Measurements from ENCODE around the gene NRCAM. TPM values are rescaled to one million over a fixed set of nuclear protein-coding genes. Genes with fewer than 3 reads are reported as not detected.
"Not testable (repeated sequence)": the region's sequence is repeated elsewhere in the genome, so short reads cannot be mapped to it uniquely, and the experiment has no call there.

NRCAM gene
- polyA plus RNA-seq, 3 donors from 2014 or later: not detected

- Mint-ChIP-seq H3K4me3 (no peak overlapping the region), H3K27me3 (ENCODE audit: low read depth in 3 of 3) (peaks cover 2 to 9% (median 7%) of the 10 kb centered on the region in 3 donors), H3K4me1 (no peaks in the 10 kb centered on the region), H3K27ac (no peak overlapping the region), H3K9me3 (peaks cover 0 to 19% (median 3%) of the 10 kb centered on the region in 6 donors), H3K36me3 (no peaks in the 10 kb centered on the region)
- DNase-seq: no peak
Measured at GRCh38 chr7:108289852-108290251, 166.4 kb downstream of the NRCAM start.

- H3K9me3 Mint-ChIP-seq: peaks cover 0 to 14% (median 3%) of the 10 kb centered on the region in 6 donors
- no peak overlapping the region for H3K4me3 Mint-ChIP-seq
- H3K4me1 Mint-ChIP-seq: no peaks in the 10 kb centered on the region
- H3K27ac Mint-ChIP-seq: no peak overlapping the region
- H3K36me3 Mint-ChIP-seq: no peaks in the 10 kb centered on the region
- H3K27me3 Mint-ChIP-seq (ENCODE audit: low read depth in 3 of 3): peaks cover 2 to 8% (median 5%) of the 10 kb centered on the region in 3 donors
- DNase-seq: no peak
Measured at GRCh38 chr7:108287857-108288256, 168.4 kb downstream of the NRCAM start.

- peaks cover 2 to 8% (median 4%) of the 10 kb centered on the region in 3 donors for H3K27me3 Mint-ChIP-seq (ENCODE audit: low read depth in 3 of 3)
- no peak for DNase-seq
- H3K4me3 Mint-ChIP-seq: no peak overlapping the region
- no peaks in the 10 kb centered on the region for H3K36me3 Mint-ChIP-seq
- no peak overlapping the region for H3K27ac Mint-ChIP-seq
- no peaks in the 10 kb centered on the region for H3K4me1 Mint-ChIP-seq
- H3K9me3 Mint-ChIP-seq: peaks cover 0 to 14% (median 3%) of the 10 kb centered on the region in 6 donors
Measured at GRCh38 chr7:108286290-108286904, 169.8 kb downstream of the NRCAM start.

DNA sequence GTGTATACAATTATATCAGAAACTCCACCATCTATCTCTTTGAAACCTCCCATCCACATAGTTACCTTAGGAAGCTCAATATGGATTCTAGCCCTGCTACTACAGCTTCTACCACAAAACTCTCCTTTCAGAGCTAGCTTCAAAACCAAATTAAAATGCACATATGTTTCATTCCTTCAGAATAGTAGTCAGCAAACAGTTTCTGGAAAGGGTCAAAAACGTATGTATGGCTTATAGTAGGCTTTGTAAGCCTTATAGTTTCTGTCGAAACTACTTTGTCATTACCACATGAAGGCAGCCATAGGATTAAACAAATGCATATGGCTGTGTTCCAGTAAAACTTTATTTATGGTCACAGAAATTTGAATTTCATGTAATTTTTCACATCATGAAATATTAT lies 170.5 kb downstream of the NRCAM start:
- H3K36me3 Mint-ChIP-seq: no peaks in the 10 kb centered on the region
- no peak for DNase-seq
- no peaks in the 10 kb centered on the region for H3K4me1 Mint-ChIP-seq
- H3K4me3 Mint-ChIP-seq: no peak overlapping the region
- H3K27me3 Mint-ChIP-seq (ENCODE audit: low read depth in 3 of 3): peaks cover 2 to 8% (median 2%) of the 10 kb centered on the region in 3 donors
- peaks cover 0 to 14% (median 4%) of the 10 kb centered on the region in 6 donors for H3K9me3 Mint-ChIP-seq
- no peak overlapping the region for H3K27ac Mint-ChIP-seq

DNA sequence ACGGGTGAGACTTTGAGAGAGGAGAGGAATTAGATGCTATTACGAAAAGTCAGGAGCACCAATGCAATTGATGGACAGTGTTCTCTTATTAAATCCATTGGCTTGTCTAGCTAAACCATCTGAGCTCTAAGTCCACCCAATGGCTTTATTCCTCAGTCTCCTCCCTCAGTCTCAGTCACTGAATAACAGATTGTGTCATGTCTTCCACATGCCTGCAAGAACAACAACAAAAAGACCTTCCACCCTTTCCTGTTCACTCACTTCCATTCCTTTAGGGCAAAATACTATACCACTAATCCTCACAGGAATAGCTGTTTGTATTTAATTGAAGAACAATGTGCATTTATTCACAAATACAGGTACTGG lies 171.2 kb downstream of the NRCAM start:
- Mint-ChIP-seq H3K27ac (no peak overlapping the region), H3K9me3 (peaks cover 0 to 14% (median 4%) of the 10 kb centered on the region in 6 donors), H3K36me3 (no peaks in the 10 kb centered on the region), H3K4me3 (no peak overlapping the region), H3K27me3 (ENCODE audit: low read depth in 3 of 3) (peaks cover 2 to 8% (median 2%) of the 10 kb centered on the region in 3 donors), H3K4me1 (no peaks in the 10 kb centered on the region)
- no peak for DNase-seq

GRCh38 chr7:108284349-108285002 lies 171.8 kb downstream of the NRCAM start:
- no peak overlapping the region for H3K4me3 Mint-ChIP-seq
- DNase-seq: no peak
- H3K4me1 Mint-ChIP-seq: no peaks in the 10 kb centered on the region
- H3K36me3 Mint-ChIP-seq: no peaks in the 10 kb centered on the region
- H3K27ac Mint-ChIP-seq: no peak overlapping the region
- peaks cover 2 to 8% (median 3%) of the 10 kb centered on the region in 3 donors for H3K27me3 Mint-ChIP-seq (ENCODE audit: low read depth in 3 of 3)
- H3K9me3 Mint-ChIP-seq: peaks cover 0 to 14% (median 4%) of the 10 kb centered on the region in 6 donors

DNA sequence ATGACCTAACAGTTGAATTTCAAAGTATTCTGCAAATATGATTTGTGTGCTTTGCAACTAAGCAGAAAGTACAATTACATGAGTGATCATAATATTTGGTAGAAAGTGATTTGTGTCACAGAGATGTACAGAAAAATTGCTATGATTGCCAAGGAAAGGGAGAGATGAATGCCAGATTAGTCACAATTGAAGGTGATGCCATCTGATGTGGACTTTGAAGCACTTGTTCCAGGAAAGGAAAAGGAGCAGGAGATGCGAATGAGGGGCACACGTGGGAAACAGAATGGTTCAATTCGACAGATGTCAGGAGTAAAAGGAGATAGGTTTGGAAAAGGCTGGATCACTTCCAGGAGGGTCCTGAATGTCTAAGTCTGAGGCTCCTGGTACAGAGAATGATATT lies 173.0 kb downstream of the NRCAM start:
- H3K9me3 Mint-ChIP-seq: peaks cover 0 to 14% (median 4%) of the 10 kb centered on the region in 6 donors
- H3K36me3 Mint-ChIP-seq: no peaks in the 10 kb centered on the region
- H3K4me3 Mint-ChIP-seq: no peak overlapping the region
- H3K27me3 Mint-ChIP-seq (ENCODE audit: low read depth in 3 of 3): peaks cover 0 to 8% (median 3%) of the 10 kb centered on the region in 3 donors
- no peak overlapping the region for H3K27ac Mint-ChIP-seq
- H3K4me1 Mint-ChIP-seq: no peaks in the 10 kb centered on the region
- no peak for DNase-seq

DNA sequence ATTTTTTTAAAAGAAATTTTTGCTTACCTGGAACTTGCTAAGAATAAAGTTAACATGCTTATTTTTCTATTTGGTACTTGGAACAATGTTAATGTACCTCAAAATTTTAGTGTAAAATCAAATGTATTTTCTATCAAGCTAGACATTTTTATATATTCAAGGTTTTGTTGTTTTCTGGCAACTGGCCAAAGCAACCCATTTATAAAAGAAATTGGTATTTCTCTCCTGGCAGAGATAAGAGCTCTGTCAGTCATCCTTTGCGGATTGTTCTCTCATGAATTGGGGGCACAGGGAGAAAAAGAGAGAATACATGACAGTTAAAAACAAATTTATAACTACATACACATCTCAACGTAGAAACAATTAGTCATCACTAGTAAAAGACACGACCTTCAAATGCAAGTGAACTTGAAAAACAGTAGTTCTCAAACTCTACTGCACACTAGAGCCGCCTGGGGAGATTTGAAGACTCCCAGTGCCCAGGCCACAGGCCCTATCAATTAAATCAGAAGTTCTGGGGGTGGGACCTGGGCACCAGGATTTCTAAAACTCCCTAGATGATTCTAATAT lies 173.7 kb downstream of the NRCAM start:
- Mint-ChIP-seq H3K9me3 (peaks cover 0 to 10% (median 4%) of the 10 kb centered on the region in 6 donors), H3K4me3 (no peak overlapping the region), H3K4me1 (no peaks in the 10 kb centered on the region), H3K27me3 (ENCODE audit: low read depth in 3 of 3) (peaks cover 0 to 8% (median 3%) of the 10 kb centered on the region in 3 donors), H3K36me3 (no peaks in the 10 kb centered on the region), H3K27ac (no peak overlapping the region)
- DNase-seq: no peak

GRCh38 chr7:108280136-108280535 lies 176.1 kb downstream of the NRCAM start:
- DNase-seq: no peak
- H3K4me3 Mint-ChIP-seq: no peak overlapping the region
- peaks cover 1 to 9% (median 8%) of the 10 kb centered on the region in 3 donors for H3K27me3 Mint-ChIP-seq (ENCODE audit: low read depth in 3 of 3)
- no peaks in the 10 kb centered on the region for H3K4me1 Mint-ChIP-seq
- no peaks in the 10 kb centered on the region for H3K36me3 Mint-ChIP-seq
- no peak overlapping the region for H3K27ac Mint-ChIP-seq
- peaks cover 0 to 13% (median 5%) of the 10 kb centered on the region in 6 donors for H3K9me3 Mint-ChIP-seq

GRCh38 chr7:108278776-108279175 lies 177.5 kb downstream of the NRCAM start:
- DNase-seq: no peak
- no peaks in the 10 kb centered on the region for H3K4me1 Mint-ChIP-seq
- no peaks in the 10 kb centered on the region for H3K36me3 Mint-ChIP-seq
- H3K27me3 Mint-ChIP-seq (ENCODE audit: low read depth in 3 of 3): peaks cover 1 to 8% (median 6%) of the 10 kb centered on the region in 3 donors
- H3K9me3 Mint-ChIP-seq: peaks cover 0 to 13% (median 9%) of the 10 kb centered on the region in 6 donors
- no peak overlapping the region for H3K27ac Mint-ChIP-seq
- H3K4me3 Mint-ChIP-seq: no peak overlapping the region

- H3K36me3 Mint-ChIP-seq: no peaks in the 10 kb centered on the region
- H3K4me1 Mint-ChIP-seq: no peaks in the 10 kb centered on the region
- H3K27me3 Mint-ChIP-seq (ENCODE audit: low read depth in 3 of 3): peaks cover 1 to 8% (median 5%) of the 10 kb centered on the region in 3 donors
- no peak overlapping the region for H3K27ac Mint-ChIP-seq
- H3K4me3 Mint-ChIP-seq: no peak overlapping the region
- DNase-seq: no peak
- H3K9me3 Mint-ChIP-seq: peaks cover 0 to 13% (median 9%) of the 10 kb centered on the region in 6 donors
Measured at GRCh38 chr7:108278281-108278680, 178.0 kb downstream of the NRCAM start.

- not testable (repeated sequence) for DNase-seq; H3K27me3 Mint-ChIP-seq (ENCODE audit: low read depth in 3 of 3); H3K4me3 Mint-ChIP-seq; H3K36me3 Mint-ChIP-seq; H3K4me1 Mint-ChIP-seq; H3K27ac Mint-ChIP-seq
- peaks cover 0 to 13% (median 8%) of the 10 kb centered on the region in 6 donors for H3K9me3 Mint-ChIP-seq
Measured at GRCh38 chr7:108274447-108274846, 181.8 kb downstream of the NRCAM start.

GRCh38 chr7:108272891-108273290 lies 183.3 kb downstream of the NRCAM start:
- H3K27me3 Mint-ChIP-seq (ENCODE audit: low read depth in 3 of 3); H3K27ac Mint-ChIP-seq: not testable (repeated sequence)

DNA sequence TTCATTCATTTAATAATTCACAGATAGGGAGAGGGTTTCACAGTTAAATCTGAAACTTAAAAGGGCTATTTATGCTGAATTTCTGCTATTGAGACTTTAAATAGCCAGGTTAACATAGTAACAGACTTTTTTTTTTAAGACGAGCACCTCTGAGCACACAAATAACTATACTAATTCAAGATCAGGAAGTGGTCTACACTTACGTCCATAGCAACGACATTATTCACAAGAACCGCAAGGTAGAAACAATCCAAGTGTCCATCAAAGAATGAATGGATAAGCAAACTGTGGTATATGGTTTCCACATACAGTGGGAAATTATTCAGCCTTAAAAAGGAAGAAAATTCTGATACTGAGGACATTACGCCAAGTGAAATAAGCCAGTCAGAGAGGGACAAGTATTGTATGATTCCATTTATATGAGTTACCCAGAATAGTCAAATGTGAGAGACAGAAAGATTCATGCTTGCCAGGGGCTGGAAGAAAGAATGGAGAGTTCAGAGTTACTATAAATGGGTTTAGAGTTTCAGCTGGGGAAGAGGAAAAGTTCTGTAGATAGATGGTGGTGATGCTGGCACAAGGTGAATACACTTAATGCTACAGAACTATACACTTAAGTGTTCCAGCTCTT lies 185.7 kb downstream of the NRCAM start:
- DNase-seq: no peak
- peaks cover 0 to 2% (median 1%) of the 10 kb centered on the region in 3 donors for H3K27me3 Mint-ChIP-seq (ENCODE audit: low read depth in 3 of 3)
- no peaks in the 10 kb centered on the region for H3K4me1 Mint-ChIP-seq
- no peak overlapping the region for H3K27ac Mint-ChIP-seq
- H3K4me3 Mint-ChIP-seq: no peak overlapping the region
- H3K36me3 Mint-ChIP-seq: no peaks in the 10 kb centered on the region
- peaks cover 0 to 9% (median 2%) of the 10 kb centered on the region in 6 donors for H3K9me3 Mint-ChIP-seq

More at GRCh38 chr7:108272891-108273290, 183.3 kb downstream of the NRCAM start:
- H3K4me1 Mint-ChIP-seq, DNase-seq, H3K36me3 Mint-ChIP-seq, H3K4me3 Mint-ChIP-seq: not testable (repeated sequence)
- peaks cover 0 to 13% (median 8%) of the 10 kb centered on the region in 6 donors for H3K9me3 Mint-ChIP-seq
